ENCODE data around the gene TOX3.

Gene TOX3

GRCh38 chr16:52537516-52537915 is 9.4 kb downstream of the TOX3 start:
- no peak for DNase-seq (ENCODE audit: low read depth)

GRCh38 chr16:52535076-52535475 is 11.9 kb downstream of the TOX3 start:
- DNase-seq (ENCODE audit: low read depth): no peak

- no peak for DNase-seq (ENCODE audit: low read depth)
These were observed 13.6 kb downstream of the TOX3 start for GRCh38 chr16:52533296-52533695.

- no peak for DNase-seq (ENCODE audit: low read depth)
These were observed 14.6 kb downstream of the TOX3 start for GRCh38 chr16:52532384-52532783.

GRCh38 chr16:52529226-52529625 is 17.7 kb downstream of the TOX3 start:
- DNase-seq (ENCODE audit: low read depth): no peak

GRCh38 chr16:52528393-52529065 is 18.4 kb downstream of the TOX3 start:
- no peak for DNase-seq (ENCODE audit: low read depth)

GRCh38 chr16:52526830-52527229 is 20.1 kb downstream of the TOX3 start:
- no peak for DNase-seq (ENCODE audit: low read depth)

- no peak for DNase-seq (ENCODE audit: low read depth)
These were observed 20.7 kb downstream of the TOX3 start for GRCh38 chr16:52526116-52526828.

- DNase-seq (ENCODE audit: low read depth): no peak
These were observed 25.4 kb downstream of the TOX3 start for GRCh38 chr16:52521570-52521969.

GRCh38 chr16:52518884-52519283 is 28.1 kb downstream of the TOX3 start:
- no peak for DNase-seq (ENCODE audit: low read depth)

GRCh38 chr16:52515068-52515671 is 31.8 kb downstream of the TOX3 start:
- no peak for DNase-seq (ENCODE audit: low read depth)

- no peak for DNase-seq (ENCODE audit: low read depth)
These were observed 34.5 kb downstream of the TOX3 start for GRCh38 chr16:52512297-52512987.

- no peak for DNase-seq (ENCODE audit: low read depth)
These were observed 45.2 kb downstream of the TOX3 start for GRCh38 chr16:52501746-52502145.

- no peak for DNase-seq (ENCODE audit: low read depth)
These were observed 46.0 kb downstream of the TOX3 start for GRCh38 chr16:52500963-52501362.

- DNase-seq (ENCODE audit: low read depth): no peak
These were observed 47.9 kb downstream of the TOX3 start for GRCh38 chr16:52499060-52499440.

- no peak for DNase-seq (ENCODE audit: low read depth)
These were observed 48.4 kb downstream of the TOX3 start for GRCh38 chr16:52498328-52499059.

- DNase-seq (ENCODE audit: low read depth): no peak
These were observed 49.7 kb downstream of the TOX3 start for GRCh38 chr16:52497067-52497816.

GRCh38 chr16:52496051-52496876 is 50.7 kb downstream of the TOX3 start:
- DNase-seq (ENCODE audit: low read depth): no peak

- DNase-seq (ENCODE audit: low read depth): no peak
These were observed 52.3 kb downstream of the TOX3 start for GRCh38 chr16:52494621-52495020.

GRCh38 chr16:52494145-52494544 is 52.8 kb downstream of the TOX3 start:
- no peak for DNase-seq (ENCODE audit: low read depth)
